ENCODE results near the gene CYP4A22.

Gene CYP4A22

GRCh38 chr1:47196622-47197021 lies 59.4 kb downstream of the CYP4A22 start (continued):
- TF ChIP-seq ZFHX2 (tag by site-specific recombination; conservative IDR thresholded peaks at IDR 0.05): peak; percentile 77

DNA sequence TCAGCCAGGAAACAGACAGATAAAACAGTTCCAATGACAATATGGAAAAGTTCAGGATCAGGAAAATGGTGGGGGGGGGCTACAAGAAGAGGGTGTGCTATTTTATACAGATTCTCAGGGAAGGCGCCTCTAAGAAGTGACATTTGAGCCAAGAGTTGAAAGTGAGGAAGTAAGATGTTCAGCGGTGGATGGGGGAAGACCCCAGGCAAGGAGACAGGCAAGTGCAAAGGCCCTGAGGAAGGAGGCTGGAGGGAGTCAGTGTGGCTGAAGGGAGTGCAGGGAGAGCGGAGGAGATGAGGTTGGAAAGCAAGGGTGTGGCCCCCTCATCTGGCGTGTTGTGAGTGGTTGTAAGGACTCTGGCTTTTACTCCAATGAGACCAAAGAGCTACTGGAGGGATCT lies 61.0 kb downstream of the CYP4A22 start:
- no peak overlapping the region for H3K4me3 ChIP-seq (ENCODE audit: low read depth, low read length)
- POLR2A ChIA-PET: no interaction called here
- no peaks in the 10 kb centered on the region for H3K9me3 ChIP-seq (ENCODE audit: control insufficient read depth, insufficient read depth, low read depth, low read length)
- H3K4me1 ChIP-seq (ENCODE audit: control insufficient read depth, insufficient read depth, low read length): no peaks in the 10 kb centered on the region
- H3K27ac ChIP-seq (ENCODE audit: extremely low read depth, low read depth, low read length): no peak overlapping the region
- CTCF ChIA-PET: interaction anchor here (1.4 kb wide), 1 partner anchor 65 kb away, joined by 6 read pairs; no protein-coding TSS in a partner anchor
- no peaks in the 10 kb centered on the region for H3K36me3 ChIP-seq (ENCODE audit: control insufficient read depth in 2 of 2, insufficient read depth in 1 of 2, low read length in 2 of 2)
- TF ChIP-seq ZNF555 (tag by site-specific recombination; conservative IDR thresholded peaks at IDR 0.05) (no peak), ZNF311 (tag by site-specific recombination; IDR thresholded peaks at IDR 0.05; ENCODE audit: borderline replicate concordance) (no peak), ZNF623 (tag by site-specific recombination; IDR thresholded peaks at IDR 0.05) (peak; percentile 62)
